Skeletal muscle satellite cell (primary cell): ENCODE measurements around the gene SMIM5.
"Not testable (repeated sequence)": the region's sequence is repeated elsewhere in the genome, so short reads cannot be mapped to it uniquely, and the experiment has no call there.

Experiments used
- H3K27me3 ChIP-seq: 2 replicates; pipeline ENCODE4 v1.7.0; 2013; ENCODE audit warnings: low read length; ENCODE audit not compliant: control insufficient read depth, insufficient read depth
- H3K36me3 ChIP-seq: 2 replicates; pipeline ENCODE4 v1.7.0; 2013; ENCODE audit warnings: mild to moderate bottlenecking, control low read depth, low read length; ENCODE audit not compliant: insufficient read depth
- H3K4me1 ChIP-seq: 2 replicates; pipeline ENCODE4 v1.7.0; 2013; ENCODE audit warnings: low read length; ENCODE audit not compliant: control insufficient read depth, insufficient read depth
- H3K4me2 ChIP-seq: 2 replicates; pipeline ENCODE4 v1.7.0; 2013; ENCODE audit warnings: mild to moderate bottlenecking, low read length
- H3K4me3 ChIP-seq: 2 replicates; pipeline ENCODE4 v1.7.0; 2013; ENCODE audit warnings: low read length
- H3K9ac ChIP-seq: 2 replicates; pipeline ENCODE4 v1.7.0; 2013; ENCODE audit warnings: mild to moderate bottlenecking, low read depth, low read length, moderate library complexity
- H3K9me3 ChIP-seq: replicated peaks from 2 replicates; pipeline ENCODE4 v1.7.0; 2013; ENCODE audit warnings: mild to moderate bottlenecking, control low read depth, low read length

SMIM5 gene

GRCh38 chr17:75637551-75637950 lies 4.3 kb downstream of the SMIM5 start:
- Histone ChIP-seq H3K9ac (no peak overlapping the region), H3K27me3 (no peaks in the 10 kb centered on the region), H3K4me3 (no peak overlapping the region), H3K36me3 (no peaks in the 10 kb centered on the region), H3K4me2 (no peak overlapping the region), H3K9me3 (no peaks in the 10 kb centered on the region), H3K4me1 (peaks cover 16% of the 10 kb centered on the region)

- not testable (repeated sequence) for H3K4me2 ChIP-seq, H3K9me3 ChIP-seq, H3K9ac ChIP-seq, H3K36me3 ChIP-seq, H3K27me3 ChIP-seq, H3K4me3 ChIP-seq
- peaks cover 14% of the 10 kb centered on the region for H3K4me1 ChIP-seq
Observed at GRCh38 chr17:75638039-75638438, 4.8 kb downstream of the SMIM5 start.

- Histone ChIP-seq H3K4me1 (peaks cover 6% of the 10 kb centered on the region), H3K4me2 (no peak overlapping the region), H3K36me3 (no peaks in the 10 kb centered on the region), H3K9ac (no peak overlapping the region), H3K4me3 (no peak overlapping the region), H3K9me3 (no peaks in the 10 kb centered on the region), H3K27me3 (no peaks in the 10 kb centered on the region)
Observed at GRCh38 chr17:75638893-75639292, 5.7 kb downstream of the SMIM5 start.

GRCh38 chr17:75639327-75639726 lies 6.1 kb downstream of the SMIM5 start:
- H3K27me3 ChIP-seq, result no peaks in the 10 kb centered on the region
- H3K4me1 ChIP-seq, result peaks cover 2% of the 10 kb centered on the region
- no peaks in the 10 kb centered on the region for H3K36me3 ChIP-seq
- no peaks in the 10 kb centered on the region for H3K9me3 ChIP-seq
- H3K4me2 ChIP-seq, result no peak overlapping the region
- no peak overlapping the region for H3K4me3 ChIP-seq
- H3K9ac ChIP-seq, result no peak overlapping the region

- Histone ChIP-seq H3K9ac (no peak overlapping the region), H3K36me3 (no peaks in the 10 kb centered on the region), H3K4me3 (no peak overlapping the region), H3K9me3 (no peaks in the 10 kb centered on the region), H3K27me3 (no peaks in the 10 kb centered on the region), H3K4me2 (no peak overlapping the region), H3K4me1 (no peaks in the 10 kb centered on the region)
Observed at GRCh38 chr17:75639771-75640555, 6.7 kb downstream of the SMIM5 start.

GRCh38 chr17:75640556-75641119 lies 7.4 kb downstream of the SMIM5 start:
- no peaks in the 10 kb centered on the region for H3K27me3 ChIP-seq
- H3K4me3 ChIP-seq, result no peak overlapping the region
- no peaks in the 10 kb centered on the region for H3K36me3 ChIP-seq
- H3K4me1 ChIP-seq, result no peaks in the 10 kb centered on the region
- no peak overlapping the region for H3K9ac ChIP-seq
- no peak overlapping the region for H3K4me2 ChIP-seq
- no peaks in the 10 kb centered on the region for H3K9me3 ChIP-seq

- H3K9ac ChIP-seq, result no peak overlapping the region
- H3K4me1 ChIP-seq, result no peaks in the 10 kb centered on the region
Observed at GRCh38 chr17:75641343-75641742, 8.1 kb downstream of the SMIM5 start.

GRCh38 chr17:75642182-75642783 lies 9.0 kb downstream of the SMIM5 start:
- H3K4me3 ChIP-seq, result no peak overlapping the region
- H3K9me3 ChIP-seq, result no peaks in the 10 kb centered on the region
- no peaks in the 10 kb centered on the region for H3K4me1 ChIP-seq
- H3K36me3 ChIP-seq, result no peaks in the 10 kb centered on the region
- H3K4me2 ChIP-seq, result no peak overlapping the region
- H3K9ac ChIP-seq, result no peak overlapping the region
- no peaks in the 10 kb centered on the region for H3K27me3 ChIP-seq

More at GRCh38 chr17:75641343-75641742, 8.1 kb downstream of the SMIM5 start:
- H3K36me3 ChIP-seq, result no peaks in the 10 kb centered on the region
- H3K4me3 ChIP-seq, result no peak overlapping the region
- H3K27me3 ChIP-seq, result no peaks in the 10 kb centered on the region
- H3K4me2 ChIP-seq, result no peak overlapping the region
- H3K9me3 ChIP-seq, result no peaks in the 10 kb centered on the region

GRCh38 chr17:75642784-75643642 lies 9.8 kb downstream of the SMIM5 start:
- Histone ChIP-seq H3K4me2 (no peak overlapping the region), H3K36me3 (no peaks in the 10 kb centered on the region), H3K4me3 (no peak overlapping the region), H3K27me3 (no peaks in the 10 kb centered on the region), H3K9ac (no peak overlapping the region), H3K9me3 (no peaks in the 10 kb centered on the region), H3K4me1 (no peaks in the 10 kb centered on the region)

- Histone ChIP-seq H3K4me1 (no peaks in the 10 kb centered on the region), H3K36me3 (no peaks in the 10 kb centered on the region), H3K9ac (no peak overlapping the region), H3K27me3 (no peaks in the 10 kb centered on the region), H3K9me3 (no peaks in the 10 kb centered on the region), H3K4me3 (no peak overlapping the region), H3K4me2 (no peak overlapping the region)
Observed at GRCh38 chr17:75643643-75644017, 10.4 kb downstream of the SMIM5 start.

GRCh38 chr17:75645501-75645888 lies 12.3 kb downstream of the SMIM5 start:
- no peaks in the 10 kb centered on the region for H3K9me3 ChIP-seq
- H3K27me3 ChIP-seq, result no peaks in the 10 kb centered on the region
- no peak overlapping the region for H3K4me2 ChIP-seq
- H3K9ac ChIP-seq, result no peak overlapping the region
- H3K36me3 ChIP-seq, result peaks cover 8% of the 10 kb centered on the region
- no peaks in the 10 kb centered on the region for H3K4me1 ChIP-seq
- H3K4me3 ChIP-seq, result no peak overlapping the region
